Measurements from ENCODE around the gene TBCK. TPM values are rescaled to one million over a fixed set of nuclear protein-coding genes. Genes with fewer than 3 reads are reported as not detected.
A peak's percentile ranks its signal among the peaks of the same experiment; 100 is the strongest.

The TBCK gene
- total RNA-seq, 1 experiment from 2014 or later: 19.7 TPM

GRCh38 chr4:106041294-106042002 is 274.6 kb downstream of the TBCK start:
- H3K27me3 Mint-ChIP-seq (ENCODE audit: unreplicated experiment): no peaks in the 10 kb centered on the region
- TF ChIP-seq CTCF (IDR thresholded peaks at IDR 0.05; ENCODE audit: unreplicated experiment): no peak
- H3K9me3 Mint-ChIP-seq (ENCODE audit: low read depth, unreplicated experiment): no peaks in the 10 kb centered on the region
- intact Hi-C loops (cut with micrococcal nuclease; ENCODE audit: unreplicated experiment): no loop called here
- no peak for DNase-seq
- no TSS peak for BruUV-seq (replicated peaks)
- H3K36me3 Mint-ChIP-seq (ENCODE audit: insufficient read depth, unreplicated experiment): no peaks in the 10 kb centered on the region
- no peak overlapping the region for H3K27ac Mint-ChIP-seq (ENCODE audit: unreplicated experiment)
- H3K4me3 Mint-ChIP-seq (ENCODE audit: low read depth, unreplicated experiment): no peak overlapping the region
- CTCF ChIA-PET: no interaction called here
- H3K4me1 Mint-ChIP-seq (ENCODE audit: low read depth, unreplicated experiment): peaks cover 25% of the 10 kb centered on the region

GRCh38 chr4:106039796-106040195 is 276.2 kb downstream of the TBCK start:
- Mint-ChIP-seq H3K36me3 (ENCODE audit: insufficient read depth, unreplicated experiment) (no peaks in the 10 kb centered on the region), H3K4me3 (ENCODE audit: low read depth, unreplicated experiment) (no peak overlapping the region), H3K27me3 (ENCODE audit: unreplicated experiment) (no peaks in the 10 kb centered on the region), H3K27ac (ENCODE audit: unreplicated experiment) (no peak overlapping the region), H3K9me3 (ENCODE audit: low read depth, unreplicated experiment) (no peaks in the 10 kb centered on the region), H3K4me1 (ENCODE audit: low read depth, unreplicated experiment) (peaks cover 25% of the 10 kb centered on the region)
- TF ChIP-seq CTCF (IDR thresholded peaks at IDR 0.05; ENCODE audit: unreplicated experiment): no peak
- no peak for DNase-seq
- intact Hi-C loops (cut with micrococcal nuclease; ENCODE audit: unreplicated experiment): no loop called here
- no TSS peak for BruUV-seq (replicated peaks)
- CTCF ChIA-PET: no interaction called here

- intact Hi-C loops (cut with micrococcal nuclease; ENCODE audit: unreplicated experiment): no loop called here
- H3K27ac Mint-ChIP-seq (ENCODE audit: unreplicated experiment): no peak overlapping the region
- no peaks in the 10 kb centered on the region for H3K27me3 Mint-ChIP-seq (ENCODE audit: unreplicated experiment)
- no peaks in the 10 kb centered on the region for H3K36me3 Mint-ChIP-seq (ENCODE audit: insufficient read depth, unreplicated experiment)
- no TSS peak for BruUV-seq (replicated peaks)
- no peak for DNase-seq
- CTCF ChIA-PET: no interaction called here
- H3K4me3 Mint-ChIP-seq (ENCODE audit: low read depth, unreplicated experiment): no peak overlapping the region
- peaks cover 25% of the 10 kb centered on the region for H3K4me1 Mint-ChIP-seq (ENCODE audit: low read depth, unreplicated experiment)
- no peak for TF ChIP-seq CTCF (IDR thresholded peaks at IDR 0.05; ENCODE audit: unreplicated experiment)
- no peaks in the 10 kb centered on the region for H3K9me3 Mint-ChIP-seq (ENCODE audit: low read depth, unreplicated experiment)
These were observed 277.1 kb downstream of the TBCK start for GRCh38 chr4:106038908-106039307.

- H3K36me3 Mint-ChIP-seq (ENCODE audit: insufficient read depth, unreplicated experiment): no peaks in the 10 kb centered on the region
- intact Hi-C loops (cut with micrococcal nuclease; ENCODE audit: unreplicated experiment): no loop called here
- peaks cover 23% of the 10 kb centered on the region for H3K4me1 Mint-ChIP-seq (ENCODE audit: low read depth, unreplicated experiment)
- no TSS peak for BruUV-seq (replicated peaks)
- DNase-seq: peak; percentile 16
- H3K9me3 Mint-ChIP-seq (ENCODE audit: low read depth, unreplicated experiment): no peaks in the 10 kb centered on the region
- CTCF ChIA-PET: interaction anchor here (0.9 kb wide), 1 partner anchor 143 kb away, joined by 3 read pairs; the partner anchor contains the start of gene NPNT
- no peak for TF ChIP-seq CTCF (IDR thresholded peaks at IDR 0.05; ENCODE audit: unreplicated experiment)
- no peak overlapping the region for H3K4me3 Mint-ChIP-seq (ENCODE audit: low read depth, unreplicated experiment)
- no peaks in the 10 kb centered on the region for H3K27me3 Mint-ChIP-seq (ENCODE audit: unreplicated experiment)
- H3K27ac Mint-ChIP-seq (ENCODE audit: unreplicated experiment): no peak overlapping the region
These were observed 278.0 kb downstream of the TBCK start for GRCh38 chr4:106038012-106038411.
